HUES48 (cell line): Measurements from ENCODE around the gene RNF144A.

Source experiments
- H3K27ac ChIP-seq: one replicate; pipeline ENCODE4 v1.7.0; 2013; ENCODE audit warnings: low read depth, low read length, inconsistent platforms
- H3K27me3 ChIP-seq: 2 replicates; pipeline ENCODE4 v1.6.1; 2013; ENCODE audit warnings: mild to moderate bottlenecking, low read length; ENCODE audit not compliant: control insufficient read depth, insufficient read depth
- H3K36me3 ChIP-seq: 2 replicates; pipeline ENCODE4 v1.6.1; 2013; ENCODE audit warnings: low read length; ENCODE audit not compliant: control insufficient read depth, insufficient read depth
- H3K4me1 ChIP-seq: 2 replicates; pipeline ENCODE4 v1.6.1; 2013; ENCODE audit warnings: mild to moderate bottlenecking, low read length; ENCODE audit not compliant: control insufficient read depth, insufficient read depth
- H3K4me3 ChIP-seq: 2 replicates; pipeline ENCODE4 v1.5.1; 2013; ENCODE audit warnings: mild to moderate bottlenecking, low read depth, low read length
- H3K9ac ChIP-seq: 2 replicates; pipeline ENCODE4 v1.6.1; 2013; ENCODE audit warnings: mild to moderate bottlenecking, low read depth, low read length, moderate library complexity
- H3K9me3 ChIP-seq: 2 replicates; pipeline ENCODE4 v1.6.1; 2013; ENCODE audit warnings: low read length; ENCODE audit not compliant: control insufficient read depth, insufficient read depth

Gene RNF144A

DNA sequence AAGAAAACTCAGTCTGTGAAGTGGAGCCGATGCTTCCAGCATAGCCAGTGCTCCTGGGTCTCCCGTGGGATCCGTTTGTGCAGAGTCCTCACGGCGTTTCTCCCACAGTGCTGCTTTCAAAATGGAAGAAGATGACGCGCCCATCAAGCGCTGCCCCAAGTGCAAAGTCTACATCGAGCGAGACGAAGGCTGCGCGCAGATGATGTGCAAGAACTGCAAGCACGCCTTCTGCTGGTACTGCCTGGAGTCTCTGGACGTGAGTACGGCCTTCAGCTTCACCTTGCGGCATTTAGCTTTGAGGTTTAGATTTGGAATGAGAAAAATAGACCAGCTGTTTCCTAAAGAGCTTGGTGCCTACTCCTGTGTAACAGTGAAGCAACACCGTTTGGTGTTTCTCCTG is 107.0 kb downstream of the RNF144A start:
- peaks cover 3% of the 10 kb centered on the region; the same call in 1 of the 2 replicates for H3K36me3 ChIP-seq
- H3K27me3 ChIP-seq = no peaks in the 10 kb centered on the region
- H3K27ac ChIP-seq = no peak overlapping the region
- H3K9me3 ChIP-seq = no peaks in the 10 kb centered on the region
- no peak overlapping the region for H3K4me3 ChIP-seq
- H3K9ac ChIP-seq = no peak overlapping the region
- no peaks in the 10 kb centered on the region for H3K4me1 ChIP-seq

GRCh38 chr2:7025082-7025481 is 107.9 kb downstream of the RNF144A start:
- H3K4me3 ChIP-seq = no peak overlapping the region
- no peaks in the 10 kb centered on the region for H3K9me3 ChIP-seq
- H3K36me3 ChIP-seq = peaks cover 3% of the 10 kb centered on the region; the same call in 1 of the 2 replicates
- H3K27ac ChIP-seq = no peak overlapping the region
- H3K4me1 ChIP-seq = no peaks in the 10 kb centered on the region
- H3K27me3 ChIP-seq = no peaks in the 10 kb centered on the region
- H3K9ac ChIP-seq = no peak overlapping the region

DNA sequence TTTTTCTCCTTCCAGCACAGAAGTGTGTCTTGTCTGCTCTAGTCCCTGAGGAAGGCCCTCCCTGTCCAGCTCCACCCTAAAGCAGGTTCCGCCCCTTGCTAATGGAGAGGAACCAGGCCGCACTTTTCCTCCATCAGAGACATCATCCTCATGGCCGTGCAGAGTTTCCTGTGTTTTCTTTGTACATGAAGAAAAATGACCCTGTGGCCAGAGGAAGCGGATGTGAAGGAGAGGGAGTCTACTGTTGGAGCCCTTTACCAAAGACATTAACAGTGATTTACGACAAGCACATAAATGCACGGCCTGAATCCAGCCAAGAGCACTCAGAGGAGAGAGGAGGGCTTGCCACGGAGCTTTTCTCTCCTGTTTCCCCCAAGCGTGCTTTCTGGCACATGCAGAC is 109.5 kb downstream of the RNF144A start:
- Histone ChIP-seq H3K9ac (no peak overlapping the region), H3K27me3 (no peaks in the 10 kb centered on the region), H3K36me3 (no peaks in the 10 kb centered on the region), H3K27ac (no peak overlapping the region), H3K4me1 (no peaks in the 10 kb centered on the region), H3K4me3 (no peak overlapping the region), H3K9me3 (no peaks in the 10 kb centered on the region)

DNA sequence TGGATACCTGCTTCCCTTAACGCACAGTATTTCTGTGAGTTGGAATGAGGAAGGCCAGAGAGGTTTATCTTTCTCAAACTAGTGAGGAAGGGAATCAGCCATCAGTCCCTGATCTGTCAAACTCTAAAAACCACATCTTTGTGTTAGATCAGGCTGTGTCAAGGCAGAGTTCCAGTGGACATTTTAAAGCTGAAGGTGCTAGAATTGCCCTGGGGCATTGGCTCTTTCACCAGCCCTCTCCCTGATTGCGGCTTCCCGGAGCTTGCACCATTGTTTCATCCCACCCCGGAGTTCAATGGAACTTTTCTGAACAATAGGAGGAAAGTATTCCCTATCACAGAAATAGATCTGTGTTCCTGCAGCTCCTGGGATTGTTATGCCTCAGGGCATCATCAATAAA is 110.2 kb downstream of the RNF144A start:
- peaks cover 1% of the 10 kb centered on the region; the same call in 1 of the 2 replicates for H3K36me3 ChIP-seq
- H3K27me3 ChIP-seq = no peaks in the 10 kb centered on the region
- no peaks in the 10 kb centered on the region for H3K9me3 ChIP-seq
- no peak overlapping the region for H3K27ac ChIP-seq
- H3K9ac ChIP-seq = no peak overlapping the region
- H3K4me3 ChIP-seq = no peak overlapping the region
- no peaks in the 10 kb centered on the region for H3K4me1 ChIP-seq

GRCh38 chr2:7027956-7028655 is 110.9 kb downstream of the RNF144A start:
- Histone ChIP-seq H3K4me3 (no peak overlapping the region), H3K9ac (no peak overlapping the region), H3K4me1 (no peaks in the 10 kb centered on the region), H3K27ac (no peak overlapping the region), H3K9me3 (no peaks in the 10 kb centered on the region), H3K36me3 (peaks cover 5% of the 10 kb centered on the region; the same call in 1 of the 2 replicates), H3K27me3 (no peaks in the 10 kb centered on the region)

DNA sequence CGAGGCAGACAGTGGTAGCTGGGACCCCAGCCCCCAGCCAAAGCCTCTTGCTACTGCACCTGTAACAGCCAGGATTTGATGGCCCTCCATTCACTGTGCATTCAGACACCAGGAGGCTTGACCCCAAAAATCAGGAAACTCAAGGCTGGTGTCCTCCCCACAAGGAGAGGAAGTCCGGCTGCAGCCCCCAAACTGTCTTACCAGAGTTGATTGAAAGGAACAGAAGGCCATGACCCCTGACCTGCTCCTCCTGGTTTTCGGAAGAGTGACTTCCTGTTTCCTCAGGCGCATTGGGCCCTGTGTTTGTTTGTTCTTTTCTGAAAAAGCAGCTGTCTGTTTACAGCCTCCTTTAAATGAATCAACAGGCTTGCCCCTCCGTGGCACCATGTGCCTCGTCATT is 111.6 kb downstream of the RNF144A start:
- no peaks in the 10 kb centered on the region for H3K4me1 ChIP-seq
- H3K36me3 ChIP-seq = peaks cover 5% of the 10 kb centered on the region; the same call in 1 of the 2 replicates
- no peak overlapping the region for H3K4me3 ChIP-seq
- no peaks in the 10 kb centered on the region for H3K27me3 ChIP-seq
- no peaks in the 10 kb centered on the region for H3K9me3 ChIP-seq
- no peak overlapping the region for H3K27ac ChIP-seq
- H3K9ac ChIP-seq = no peak overlapping the region

- Histone ChIP-seq H3K4me1 (no peaks in the 10 kb centered on the region), H3K27ac (no peak overlapping the region), H3K36me3 (peaks cover 5% of the 10 kb centered on the region; the same call in 1 of the 2 replicates), H3K27me3 (no peaks in the 10 kb centered on the region), H3K9me3 (no peaks in the 10 kb centered on the region), H3K9ac (no peak overlapping the region), H3K4me3 (no peak overlapping the region)
Observed at GRCh38 chr2:7029291-7030059, 112.3 kb downstream of the RNF144A start.

- Histone ChIP-seq H3K9ac (no peak overlapping the region), H3K27ac (no peak overlapping the region), H3K27me3 (no peaks in the 10 kb centered on the region), H3K36me3 (peaks cover 5% of the 10 kb centered on the region; the same call in 1 of the 2 replicates), H3K9me3 (no peaks in the 10 kb centered on the region), H3K4me3 (no peak overlapping the region), H3K4me1 (no peaks in the 10 kb centered on the region)
Observed at GRCh38 chr2:7030810-7031209, 113.6 kb downstream of the RNF144A start.

DNA sequence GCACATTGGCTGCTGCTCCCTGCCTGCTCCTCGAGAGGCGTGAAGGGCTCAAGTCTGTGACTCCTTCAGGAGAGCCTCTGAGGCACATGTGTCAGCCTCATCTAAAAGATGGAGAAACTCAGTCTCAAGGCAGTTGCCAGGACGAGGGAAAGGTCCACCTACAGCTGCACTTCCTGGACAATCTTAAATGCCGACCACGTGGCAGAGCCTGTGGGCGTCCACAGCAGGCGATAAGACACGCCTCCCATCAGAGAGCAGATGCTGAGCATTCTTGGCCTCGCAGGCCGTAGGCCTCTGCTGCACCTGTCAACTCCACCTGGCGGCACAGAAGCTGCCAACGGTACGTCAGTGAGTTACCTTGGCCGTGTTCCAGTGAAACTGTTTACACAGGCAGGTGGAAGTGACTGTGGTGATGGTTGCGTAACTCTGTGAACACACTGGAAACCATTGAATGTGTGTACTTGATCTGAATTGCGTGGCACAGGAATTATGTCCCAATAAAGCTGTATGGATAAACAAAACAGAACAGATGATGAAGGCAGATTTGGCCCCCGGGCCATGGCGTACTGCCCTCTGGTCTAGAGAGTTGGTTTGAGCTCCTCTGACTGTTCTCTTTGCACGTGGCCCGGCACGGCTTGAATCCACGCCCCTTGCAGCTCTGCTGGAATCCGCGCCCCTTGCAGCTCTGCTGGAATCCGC is 114.5 kb downstream of the RNF144A start:
- no peak overlapping the region for H3K9ac ChIP-seq
- H3K36me3 ChIP-seq = peaks cover 5% of the 10 kb centered on the region; the same call in 1 of the 2 replicates
- no peaks in the 10 kb centered on the region for H3K27me3 ChIP-seq
- no peaks in the 10 kb centered on the region for H3K4me1 ChIP-seq
- H3K4me3 ChIP-seq = no peak overlapping the region
- no peak overlapping the region for H3K27ac ChIP-seq
- no peaks in the 10 kb centered on the region for H3K9me3 ChIP-seq

DNA sequence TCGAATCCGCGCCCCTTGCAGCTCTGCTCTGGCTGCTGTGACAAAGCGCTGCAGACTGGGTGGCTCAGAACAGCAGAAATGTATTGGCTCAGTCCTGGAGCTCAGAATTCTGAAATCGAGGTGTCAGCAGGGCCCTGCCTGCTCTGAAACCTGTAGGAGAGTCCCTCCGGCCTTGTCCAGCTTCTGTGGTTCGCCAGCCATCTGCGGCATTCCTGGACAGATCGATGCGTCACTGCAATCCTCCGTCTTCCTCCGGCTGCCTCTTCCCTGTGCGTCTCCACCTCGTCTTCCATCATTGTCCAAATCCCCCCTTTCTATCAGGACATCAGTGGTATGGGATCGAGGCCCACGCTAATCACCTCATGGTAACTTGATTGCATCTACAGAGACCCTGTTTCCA is 115.2 kb downstream of the RNF144A start:
- H3K4me3 ChIP-seq = no peak overlapping the region
- no peaks in the 10 kb centered on the region for H3K9me3 ChIP-seq
- peaks cover 5% of the 10 kb centered on the region; the same call in 1 of the 2 replicates for H3K36me3 ChIP-seq
- no peaks in the 10 kb centered on the region for H3K4me1 ChIP-seq
- no peaks in the 10 kb centered on the region for H3K27me3 ChIP-seq
- H3K27ac ChIP-seq = no peak overlapping the region
- no peak overlapping the region for H3K9ac ChIP-seq
